Karpas-422 (cell line): ENCODE data around the gene DUSP22. TPM values are rescaled to one million over a fixed set of nuclear protein-coding genes. Genes with fewer than 3 reads are reported as not detected.

ENCODE experiments used
- DNase-seq: peaks from one replicate; pipeline ENCODE4 v3.0.0-alpha.2; 2015
- H2AFZ ChIP-seq: fragments of 200-600 bp; sonication (generic); 2 replicates; pipeline ENCODE4 v1.6.1; 2014; ENCODE audit warnings: antibody characterized with exemption, low read length, mixed read lengths
- H3K27ac ChIP-seq: fragments of 200-600 bp; sonication (generic); 2 replicates; pipeline ENCODE4 v1.5.1; 2014; ENCODE audit warnings: mild to moderate bottlenecking, low read length, moderate library complexity
- H3K27me3 ChIP-seq: fragments of 200-600 bp; sonication (generic); 2 replicates; pipeline ENCODE4 v1.6.1; 2014; ENCODE audit warnings: low read length, mixed read lengths
- H3K36me3 ChIP-seq: fragments of 200-600 bp; sonication (generic); 2 replicates; pipeline ENCODE4 v1.6.1; 2014; ENCODE audit warnings: low read length, mixed read lengths; ENCODE audit not compliant: insufficient read depth
- H3K4me1 ChIP-seq: fragments of 200-600 bp; sonication (generic); 2 replicates; pipeline ENCODE4 v1.6.1; 2014; ENCODE audit warnings: mild to moderate bottlenecking, low read length, mixed read lengths
- H3K4me2 ChIP-seq: fragments of 200-600 bp; sonication (generic); 2 replicates; pipeline ENCODE4 v1.6.1; 2014; ENCODE audit warnings: low read length, low read depth, mild to moderate bottlenecking; ENCODE audit not compliant: poor library complexity, severe bottlenecking
- H3K4me3 ChIP-seq: fragments of 200-600 bp; sonication (generic); 2 replicates; pipeline ENCODE4 v1.5.1; 2014; ENCODE audit warnings: mild to moderate bottlenecking, antibody characterized with exemption, low read length, mixed read lengths
- H3K79me2 ChIP-seq: fragments of 200-600 bp; sonication (generic); 2 replicates; pipeline ENCODE4 v1.6.1; 2014; ENCODE audit warnings: mild to moderate bottlenecking, low read length, mixed read lengths
- H3K9ac ChIP-seq: fragments of 200-600 bp; sonication (generic); 2 replicates; pipeline ENCODE4 v1.6.0; 2014; ENCODE audit warnings: low read length
- H3K9me2 ChIP-seq: fragments of 200-600 bp; sonication (generic), shearing (Covaris generic); replicated peaks from 2 replicates; pipeline ENCODE4 v1.6.0; 2014; ENCODE audit warnings: mild to moderate bottlenecking, low read length, moderate library complexity; ENCODE audit not compliant: insufficient read depth
- H3K9me3 ChIP-seq: fragments of 300-700, 200-600 bp; sonication (generic); 2 replicates; pipeline ENCODE4 v1.6.1; 2014; ENCODE audit warnings: low read length, mixed read lengths
- H4K20me1 ChIP-seq: fragments of 200-600 bp; sonication (generic); 2 replicates; pipeline ENCODE4 v1.6.1; 2014; ENCODE audit warnings: mild to moderate bottlenecking, antibody characterized with exemption, low read length, low read depth; ENCODE audit not compliant: insufficient read depth
- total RNA-seq: library from RNA; depleted of rRNA; stranded (reverse); fragments of >200 nt; shearing (Covaris generic); gene quantifications from 2 replicates; pipeline ENCODE4 v1.2.3, GENCODE V29; 2014; ENCODE audit warnings: low replicate concordance

Gene DUSP22
- total RNA-seq, 1 experiment from 2014 or later, result 13.2 TPM

- H4K20me1 ChIP-seq, result 0 out of 2 replicates have a peak, but pooled peaks cover 6% of the 10 kb centered on the region
- no peak overlapping the region for H3K9ac ChIP-seq
- H2AFZ ChIP-seq, result no peak overlapping the region
- no peak for DNase-seq
- H3K79me2 ChIP-seq, result no peaks in the 10 kb centered on the region
- H3K36me3 ChIP-seq, result no peaks in the 10 kb centered on the region
- H3K9me2 ChIP-seq, result no peaks in the 10 kb centered on the region
- no peak overlapping the region for H3K4me2 ChIP-seq
- no peaks in the 10 kb centered on the region for H3K27me3 ChIP-seq
- no peaks in the 10 kb centered on the region for H3K9me3 ChIP-seq
- H3K27ac ChIP-seq, result no peak overlapping the region
- no peak overlapping the region for H3K4me3 ChIP-seq
- no peaks in the 10 kb centered on the region for H3K4me1 ChIP-seq
These were observed 23.9 kb downstream of the DUSP22 start for GRCh38 chr6:315921-316752.

GRCh38 chr6:316753-317038 is 24.4 kb downstream of the DUSP22 start:
- Histone ChIP-seq H3K36me3 (no peaks in the 10 kb centered on the region), H4K20me1 (0 out of 2 replicates have a peak, but pooled peaks cover 7% of the 10 kb centered on the region), H3K4me2 (no peak overlapping the region), H3K9me3 (no peaks in the 10 kb centered on the region), H3K27ac (no peak overlapping the region), H3K27me3 (no peaks in the 10 kb centered on the region), H3K4me1 (no peaks in the 10 kb centered on the region), H3K9me2 (no peaks in the 10 kb centered on the region), H3K4me3 (no peak overlapping the region), H2AFZ (no peak overlapping the region), H3K9ac (no peak overlapping the region), H3K79me2 (no peaks in the 10 kb centered on the region)
- DNase-seq, result no peak

DNA sequence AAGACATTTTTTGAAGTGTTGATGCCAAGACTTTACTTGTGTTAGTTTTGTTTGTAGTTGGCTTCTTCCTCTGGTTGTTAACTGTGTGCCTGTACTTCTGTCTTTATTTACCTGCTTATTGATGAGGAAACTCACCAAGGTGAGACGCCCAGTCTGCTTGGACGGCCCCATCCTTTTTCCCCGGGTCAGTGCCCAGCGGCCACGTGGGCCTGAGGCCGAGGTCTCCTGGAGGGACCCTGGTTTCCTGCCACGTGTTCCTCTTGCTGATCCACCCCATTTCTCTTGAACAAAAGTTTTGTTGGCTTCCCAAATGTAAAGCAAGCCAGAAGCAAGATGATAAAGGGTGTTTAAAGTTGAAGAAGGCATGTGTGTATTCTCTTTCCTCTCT is 24.8 kb downstream of the DUSP22 start:
- Histone ChIP-seq H3K27me3 (no peaks in the 10 kb centered on the region), H3K9me2 (no peaks in the 10 kb centered on the region), H2AFZ (no peak overlapping the region), H4K20me1 (0 out of 2 replicates have a peak, but pooled peaks cover 10% of the 10 kb centered on the region), H3K79me2 (no peaks in the 10 kb centered on the region), H3K4me1 (no peaks in the 10 kb centered on the region), H3K27ac (no peak overlapping the region), H3K4me2 (no peak overlapping the region), H3K4me3 (no peak overlapping the region), H3K36me3 (no peaks in the 10 kb centered on the region), H3K9ac (no peak overlapping the region), H3K9me3 (no peaks in the 10 kb centered on the region)
- no peak for DNase-seq

DNA sequence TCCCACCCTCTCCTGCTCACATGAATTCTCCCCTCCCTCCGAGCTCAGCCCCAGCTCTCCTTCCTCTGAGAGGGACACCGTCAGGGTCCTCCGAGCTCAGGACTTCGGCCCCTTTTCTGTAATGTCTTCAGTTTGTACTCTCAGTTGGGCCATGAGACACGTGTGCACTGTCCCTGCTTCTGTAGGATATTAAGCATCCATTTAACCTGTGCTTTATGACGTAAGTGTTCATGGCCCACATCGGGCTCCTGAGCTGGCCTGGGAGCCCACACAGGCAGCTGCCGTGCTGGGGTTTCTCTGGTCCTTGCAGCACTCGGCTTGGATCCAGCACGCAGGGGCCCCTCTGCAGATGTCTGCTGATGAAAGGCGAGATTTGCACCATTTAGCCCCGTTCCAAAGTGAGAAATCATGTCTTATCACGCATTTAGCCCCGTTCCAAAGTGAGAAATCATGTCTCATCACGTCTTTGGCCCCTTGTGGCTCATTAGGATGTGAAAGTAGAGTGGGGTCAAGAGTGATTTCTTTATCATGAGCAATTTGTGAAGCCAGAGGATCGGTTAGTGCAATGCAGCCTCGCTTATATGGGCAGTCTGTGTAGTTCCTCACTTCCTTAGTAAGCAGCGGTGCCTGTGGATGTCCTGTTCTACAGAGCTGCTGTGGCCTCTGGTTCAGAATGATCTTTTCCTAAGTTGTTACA is 25.3 kb downstream of the DUSP22 start:
- no peak overlapping the region for H3K4me3 ChIP-seq
- no peaks in the 10 kb centered on the region for H3K27me3 ChIP-seq
- no peak for DNase-seq
- 0 out of 2 replicates have a peak, but pooled peaks cover 10% of the 10 kb centered on the region for H4K20me1 ChIP-seq
- H2AFZ ChIP-seq, result no peak overlapping the region
- no peaks in the 10 kb centered on the region for H3K36me3 ChIP-seq
- H3K27ac ChIP-seq, result no peak overlapping the region
- H3K79me2 ChIP-seq, result no peaks in the 10 kb centered on the region
- no peak overlapping the region for H3K4me2 ChIP-seq
- H3K9ac ChIP-seq, result no peak overlapping the region
- H3K9me2 ChIP-seq, result no peaks in the 10 kb centered on the region
- no peaks in the 10 kb centered on the region for H3K9me3 ChIP-seq
- H3K4me1 ChIP-seq, result no peaks in the 10 kb centered on the region

- H3K27ac ChIP-seq, result no peak overlapping the region
- DNase-seq, result no peak
- H3K4me2 ChIP-seq, result no peak overlapping the region
- H3K79me2 ChIP-seq, result no peaks in the 10 kb centered on the region
- no peaks in the 10 kb centered on the region for H3K4me1 ChIP-seq
- no peak overlapping the region for H3K9ac ChIP-seq
- H3K9me3 ChIP-seq, result no peaks in the 10 kb centered on the region
- no peaks in the 10 kb centered on the region for H3K27me3 ChIP-seq
- no peak overlapping the region for H2AFZ ChIP-seq
- H3K4me3 ChIP-seq, result no peak overlapping the region
- no peaks in the 10 kb centered on the region for H3K9me2 ChIP-seq
- 0 out of 2 replicates have a peak, but pooled peaks cover 10% of the 10 kb centered on the region for H4K20me1 ChIP-seq
- no peaks in the 10 kb centered on the region for H3K36me3 ChIP-seq
These were observed 26.1 kb downstream of the DUSP22 start for GRCh38 chr6:318243-318890.

DNA sequence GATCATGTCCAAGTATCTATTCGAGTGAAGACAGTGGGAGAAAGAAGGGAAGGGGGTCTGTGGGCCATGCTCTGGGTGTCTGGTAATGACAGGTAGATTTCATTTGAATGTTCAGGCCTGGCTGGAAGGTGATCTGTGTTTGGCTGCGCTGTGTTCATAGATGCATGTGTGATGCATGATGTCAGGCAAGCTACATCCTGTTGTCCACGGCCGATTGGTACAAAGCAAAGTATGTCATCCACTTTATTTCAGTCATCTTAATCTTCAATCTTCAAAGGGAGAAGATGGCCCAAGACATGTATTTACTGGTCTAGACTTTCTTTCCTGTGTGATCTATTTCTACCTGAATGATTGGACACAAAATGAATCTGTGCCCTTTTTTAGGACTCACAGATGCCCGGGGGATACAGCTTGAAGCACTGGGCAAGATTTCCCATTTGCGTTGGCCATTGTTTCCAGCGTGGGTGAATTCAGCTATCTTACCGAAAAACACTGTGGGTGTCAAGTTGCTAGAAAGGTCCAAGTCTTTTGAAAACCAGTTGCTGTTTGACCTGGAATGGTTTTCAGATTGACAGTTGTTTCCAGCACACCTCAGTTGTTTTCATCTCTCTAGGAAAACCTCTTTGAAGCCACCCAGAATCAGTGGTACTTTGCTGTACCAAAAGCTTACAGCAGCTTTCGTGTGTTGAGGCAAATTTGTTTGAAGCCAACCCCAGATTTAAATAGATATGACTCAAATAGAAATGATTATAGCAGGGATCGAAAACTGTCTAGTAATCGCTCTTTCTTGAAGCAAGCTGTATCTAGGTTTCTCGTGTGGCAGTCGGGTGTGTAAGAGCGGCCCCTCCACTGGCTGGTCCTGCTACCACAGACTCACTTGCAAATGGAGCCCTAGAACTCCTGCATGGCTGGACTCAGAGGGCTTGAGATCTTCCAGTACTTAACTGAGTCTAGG is 27.2 kb downstream of the DUSP22 start:
- H3K27ac ChIP-seq, result no peak overlapping the region
- no peaks in the 10 kb centered on the region for H3K9me2 ChIP-seq
- H3K4me2 ChIP-seq, result no peak overlapping the region
- H3K9me3 ChIP-seq, result no peaks in the 10 kb centered on the region
- no peaks in the 10 kb centered on the region for H3K27me3 ChIP-seq
- no peak overlapping the region for H3K9ac ChIP-seq
- DNase-seq, result no peak
- no peaks in the 10 kb centered on the region for H3K36me3 ChIP-seq
- no peaks in the 10 kb centered on the region for H3K4me1 ChIP-seq
- H4K20me1 ChIP-seq, result 0 out of 2 replicates have a peak, but pooled peaks cover 10% of the 10 kb centered on the region
- H3K79me2 ChIP-seq, result no peaks in the 10 kb centered on the region
- no peak overlapping the region for H2AFZ ChIP-seq
- no peak overlapping the region for H3K4me3 ChIP-seq

- 0 out of 2 replicates have a peak, but pooled peaks cover 10% of the 10 kb centered on the region for H4K20me1 ChIP-seq
- no peak overlapping the region for H3K4me3 ChIP-seq
- no peaks in the 10 kb centered on the region for H3K9me2 ChIP-seq
- no peak for DNase-seq
- H3K36me3 ChIP-seq, result no peaks in the 10 kb centered on the region
- no peaks in the 10 kb centered on the region for H3K9me3 ChIP-seq
- no peak overlapping the region for H3K9ac ChIP-seq
- no peak overlapping the region for H3K4me2 ChIP-seq
- no peaks in the 10 kb centered on the region for H3K27me3 ChIP-seq
- no peaks in the 10 kb centered on the region for H3K79me2 ChIP-seq
- no peaks in the 10 kb centered on the region for H3K4me1 ChIP-seq
- no peak overlapping the region for H2AFZ ChIP-seq
- no peak overlapping the region for H3K27ac ChIP-seq
These were observed 28.3 kb downstream of the DUSP22 start for GRCh38 chr6:320351-321157.
